ENCODE measurements around the gene EEFSEC. TPM values are rescaled to one million over a fixed set of nuclear protein-coding genes. Genes with fewer than 3 reads are reported as not detected.

Gene EEFSEC
- polyA plus RNA-seq, 1 donor (not counting 4 experiments of a cell fraction or from before 2014, with no cell fraction given): 8.7 TPM

- Histone ChIP-seq H3K27ac (ENCODE audit: control insufficient read depth, insufficient read depth, low read length) (no peak overlapping the region), H2AFZ (ENCODE audit: control insufficient read depth, low read length) (no peak overlapping the region), H3K4me3 (ENCODE audit: control insufficient read depth in 2 of 3, extremely low read depth in 1 of 3, insufficient read depth in 2 of 3, low read depth in 1 of 3, low read length in 3 of 3) (no peak overlapping the region), H3K4me1 (ENCODE audit: control insufficient read depth, extremely low read depth, insufficient read depth, low read length) (peaks cover 5% of the 10 kb centered on the region), H3K4me2 (ENCODE audit: control insufficient read depth, extremely low read depth, insufficient read depth, low read depth, low read length) (no peak overlapping the region), H3K27me3 (ENCODE audit: control insufficient read depth, extremely low read depth, insufficient read depth, low read length) (no peaks in the 10 kb centered on the region), H3K79me2 (ENCODE audit: control insufficient read depth, insufficient read depth, low read length) (peaks cover 14% of the 10 kb centered on the region), H3K9me3 (ENCODE audit: control insufficient read depth, low read depth, low read length) (no peaks in the 10 kb centered on the region), H3K9ac (ENCODE audit: control insufficient read depth, extremely low read depth, insufficient read depth, low read length) (no peak overlapping the region), H4K20me1 (ENCODE audit: control insufficient read depth, extremely low read depth, insufficient read depth, low read length) (no peaks in the 10 kb centered on the region), H3K9me1 (ENCODE audit: control insufficient read depth, extremely low read depth, insufficient read depth, low read length) (no peaks in the 10 kb centered on the region), H3K36me3 (ENCODE audit: control insufficient read depth in 2 of 2, extremely low read depth in 1 of 2, insufficient read depth in 2 of 2, low read length in 2 of 2) (peaks cover 0 to 8% of the 10 kb centered on the region in 2 experiments)
- DNase-seq (ENCODE audit: low read depth, low spot score) (no peak), FAIRE-seq (no peak)
- dilution Hi-C loops (cut with MboI; ENCODE audit: extremely low pct_ligation_motif_present, low sequenced_read_pairs): no loop called here
- no peak for TF ChIP-seq CTCF (optimal IDR thresholded peaks at IDR 0.05 in 1 of 3, IDR thresholded peaks at IDR 0.05 in 1 of 3, conservative IDR thresholded peaks at IDR 0.05 in 1 of 3; ENCODE audit: extremely low read depth in 1 of 3, insufficient read depth in 2 of 3, low read length in 3 of 3)
- TF ChIP-seq EZH2 (IDR thresholded peaks at IDR 0.05; ENCODE audit: low read length): no peak
Observed at GRCh38 chr3:128155616-128156360, 2.5 kb downstream of the EEFSEC start.

GRCh38 chr3:128160661-128161060, 7.4 kb downstream of the EEFSEC start:
- H3K4me3 ChIP-seq (ENCODE audit: control insufficient read depth in 2 of 3, extremely low read depth in 1 of 3, insufficient read depth in 2 of 3, low read depth in 1 of 3, low read length in 3 of 3): no peak overlapping the region
- H3K36me3 ChIP-seq (ENCODE audit: control insufficient read depth in 2 of 2, extremely low read depth in 1 of 2, insufficient read depth in 2 of 2, low read length in 2 of 2): peaks cover 0 to 8% of the 10 kb centered on the region in 2 experiments
- FAIRE-seq: no peak
- H3K79me2 ChIP-seq (ENCODE audit: control insufficient read depth, insufficient read depth, low read length): peaks cover 9% of the 10 kb centered on the region
- no peak for DNase-seq (ENCODE audit: low read depth, low spot score)
- H3K9me3 ChIP-seq (ENCODE audit: control insufficient read depth, low read depth, low read length): no peaks in the 10 kb centered on the region
- no peak overlapping the region for H2AFZ ChIP-seq (ENCODE audit: control insufficient read depth, low read length)
- H3K9ac ChIP-seq (ENCODE audit: control insufficient read depth, extremely low read depth, insufficient read depth, low read length): no peak overlapping the region
- no peaks in the 10 kb centered on the region for H3K4me1 ChIP-seq (ENCODE audit: control insufficient read depth, extremely low read depth, insufficient read depth, low read length)
- no peak overlapping the region for H3K4me2 ChIP-seq (ENCODE audit: control insufficient read depth, extremely low read depth, insufficient read depth, low read depth, low read length)
- no peaks in the 10 kb centered on the region for H3K27me3 ChIP-seq (ENCODE audit: control insufficient read depth, extremely low read depth, insufficient read depth, low read length)
- H3K27ac ChIP-seq (ENCODE audit: control insufficient read depth, insufficient read depth, low read length): no peak overlapping the region
- TF ChIP-seq EZH2 (IDR thresholded peaks at IDR 0.05; ENCODE audit: low read length) (no peak), CTCF (optimal IDR thresholded peaks at IDR 0.05 in 1 of 3, IDR thresholded peaks at IDR 0.05 in 1 of 3, conservative IDR thresholded peaks at IDR 0.05 in 1 of 3; ENCODE audit: extremely low read depth in 1 of 3, insufficient read depth in 2 of 3, low read length in 3 of 3) (no peak)
- dilution Hi-C loops (cut with MboI; ENCODE audit: extremely low pct_ligation_motif_present, low sequenced_read_pairs): no loop called here
- no peaks in the 10 kb centered on the region for H4K20me1 ChIP-seq (ENCODE audit: control insufficient read depth, extremely low read depth, insufficient read depth, low read length)
- no peaks in the 10 kb centered on the region for H3K9me1 ChIP-seq (ENCODE audit: control insufficient read depth, extremely low read depth, insufficient read depth, low read length)
